Endothelial cell of umbilical vein (primary cell): ENCODE results near the gene CPSF3. TPM values are rescaled to one million over a fixed set of nuclear protein-coding genes. Genes with fewer than 3 reads are reported as not detected.

Experiments used
- BruUV-seq: library from RNA; stranded (reverse); fragments of 400-500 nt; replicated peaks from 2 replicates; lab custom pipeline; 2021; lab: Mats Ljungman, UMichigan
- CTCF ChIA-PET: fragments of 300-600, 350-600 bp; sonication (Branson Sonifier 250); formaldehyde crosslinking; loops from one replicate; lab custom pipeline; 2021; ENCODE audit warnings: antibody characterized with exemption, inconsistent platforms; lab: Charles Lee
- POLR2A ChIA-PET: fragments of 300-600, 350-600 bp; sonication (Branson Sonifier 250); formaldehyde crosslinking; loops from one replicate; lab custom pipeline; 2021; ENCODE audit warnings: antibody characterized with exemption, inconsistent platforms; lab: Charles Lee
- DNase-seq: peaks from one replicate; pipeline ENCODE4 v3.0.0-alpha.2; 2011; ENCODE audit warnings: low read depth, low spot score
- FAIRE-seq: peaks from 2 replicates; lab custom pipeline; 2011; peaks lifted over from hg19 to GRCh38; lab: Jason Lieb, UNC
- H2AFZ ChIP-seq: 2 replicates; pipeline ENCODE4 v1.6.0; 2012; ENCODE audit warnings: low read depth, low read length, control low read depth, inconsistent platforms
- H3K27ac ChIP-seq: 2 replicates; pipeline ENCODE4 v1.5.1; 2011; ENCODE audit warnings: low read depth, mild to moderate bottlenecking, control low read depth, low read length, moderate library complexity; ENCODE audit not compliant: insufficient read depth
- H3K27me3 ChIP-seq, 2 experiments: 2 replicates each; pipeline versions ENCODE4 v1.6.0 to v1.6.1; 2011; ENCODE audit warnings: low read length in 2 of 2, mixed read lengths in 1 of 2; ENCODE audit not compliant: control insufficient read depth in 2 of 2, insufficient read depth in 2 of 2
- H3K36me3 ChIP-seq, 2 experiments: 2 replicates in 1 of 2; 3 replicates in 1 of 2; pipeline ENCODE4 v1.5.1; 2011; ENCODE audit warnings: low read length in 2 of 2, mild to moderate bottlenecking in 1 of 2, moderate library complexity in 1 of 2; ENCODE audit not compliant: control insufficient read depth in 2 of 2, insufficient read depth in 2 of 2; ENCODE audit errors: extremely low read depth in 1 of 2
- H3K4me1 ChIP-seq: 3 replicates; pipeline ENCODE4 v1.5.1; 2011; ENCODE audit warnings: mild to moderate bottlenecking, low read length; ENCODE audit not compliant: control insufficient read depth, insufficient read depth; ENCODE audit errors: extremely low read depth
- H3K4me2 ChIP-seq: 2 replicates; pipeline ENCODE4 v1.6.1; 2011; ENCODE audit warnings: low read length, control low read depth, mixed read lengths; ENCODE audit not compliant: insufficient read depth
- H3K4me3 ChIP-seq, 3 experiments: fragments of 200-600 bp in 1 of 3; sonication (generic), shearing (Covaris generic) in 1 of 3; replicated peaks in 1 of 3; 2 replicates each; pipeline ENCODE4 v1.5.1; 2011 to 2016; ENCODE audit warnings: control low read depth in 3 of 3, low read length in 3 of 3, mild to moderate bottlenecking in 2 of 3, inconsistent platforms in 1 of 3, low read depth in 1 of 3, moderate library complexity in 1 of 3; ENCODE audit not compliant: insufficient read depth in 1 of 3
- H3K79me2 ChIP-seq: 2 replicates; pipeline ENCODE4 v1.6.0; 2012; ENCODE audit warnings: low read length, inconsistent platforms; ENCODE audit not compliant: control insufficient read depth, insufficient read depth
- H3K9ac ChIP-seq: replicated peaks from 2 replicates; pipeline ENCODE3; 2011; ENCODE audit warnings: low read length, control low read depth; ENCODE audit not compliant: insufficient read depth; ENCODE audit errors: extremely low read depth
- H3K9me1 ChIP-seq: replicated peaks from 3 replicates; pipeline ENCODE4 v1.6.0; 2011; ENCODE audit warnings: mild to moderate bottlenecking, low read length; ENCODE audit not compliant: control insufficient read depth, insufficient read depth; ENCODE audit errors: extremely low read depth
- H3K9me3 ChIP-seq: replicated peaks from 2 replicates; pipeline ENCODE4 v1.5.1; 2012; ENCODE audit warnings: low read length, inconsistent platforms; ENCODE audit not compliant: control insufficient read depth, insufficient read depth
- H4K20me1 ChIP-seq: replicated peaks from 2 replicates; pipeline ENCODE3; 2011; ENCODE audit warnings: mild to moderate bottlenecking, low read length; ENCODE audit not compliant: control insufficient read depth, insufficient read depth; ENCODE audit errors: extremely low read depth
- EZH2 ChIP-seq: IDR thresholded peaks from 2 replicates; pipeline ENCODE4 v1.6.1; 2012; ENCODE audit warnings: borderline replicate concordance, low read depth, mild to moderate bottlenecking, moderate library complexity, low read length, inconsistent platforms; ENCODE audit not compliant: severe bottlenecking
- FOS ChIP-seq: IDR thresholded peaks from 2 replicates; pipeline ENCODE4 v1.6.1; 2011; ENCODE audit warnings: mild to moderate bottlenecking, low read length, moderate library complexity, borderline replicate concordance; ENCODE audit not compliant: insufficient read depth
- GATA2 ChIP-seq: IDR thresholded peaks from 2 replicates; pipeline ENCODE4 v1.7.0; 2011; ENCODE audit warnings: low read depth, mild to moderate bottlenecking, moderate library complexity, mixed read lengths, low read length; ENCODE audit not compliant: insufficient read length, insufficient read depth
- JUN ChIP-seq: IDR thresholded peaks from 2 replicates; pipeline ENCODE4 v1.6.1; 2011; ENCODE audit warnings: borderline replicate concordance, low read depth; ENCODE audit not compliant: insufficient read length, insufficient read depth
- MYC ChIP-seq: IDR thresholded peaks from one replicate; pipeline ENCODE4 v1.6.1; 2011; ENCODE audit warnings: mild to moderate bottlenecking, low read depth, low read length
- POLR2A ChIP-seq: IDR thresholded peaks from 2 replicates; pipeline ENCODE4 v1.6.1; 2012; ENCODE audit warnings: low read depth, mild to moderate bottlenecking, control low read depth, low read length
- POLR2AphosphoS5 ChIP-seq: IDR thresholded peaks from 2 replicates; pipeline ENCODE4 v1.6.1; 2012; ENCODE audit warnings: low read depth, mild to moderate bottlenecking, control low read depth, low read length, moderate library complexity; ENCODE audit not compliant: insufficient read depth
- dilution Hi-C: fragments of 300-500 bp; cut with MboI; formaldehyde crosslinking; loops from one replicate; pipeline ENCODE4 v1.15.0; 2019; ENCODE audit warnings: low sequenced_read_pairs; ENCODE audit not compliant: extremely low pct_ligation_motif_present
- intact Hi-C: fragments of 100-400 bp; cut with micrococcal nuclease; formaldehyde crosslinking; loops from one replicate; pipeline ENCODE4 v1.10.0; 2022
- polyA plus RNA-seq, 4 experiments: library from polyadenylated mRNA; depleted of rRNA in 3 of 4; stranded (reverse) in 3 of 4; unstranded in 1 of 4; fragments of >200 nt; gene quantifications; 2 replicates each; pipeline versions ENCODE4 v1.2.1 to v1.2.3, GENCODE V29; 2011 to 2012; ENCODE audit warnings: missing spikeins in 1 of 4
- total RNA-seq: library from RNA; stranded (reverse); gene quantifications from 2 replicates; pipeline ENCODE4 v1.2.3, GENCODE V29; 2021
- TF ChIP-seq, protein P1 (sequence below), 2 donors: IDR thresholded peaks; 1 replicate in 1 of 2; 2 replicates in 1 of 2; pipeline ENCODE4 v1.5.1; 2011; ENCODE audit warnings: low read length in 2 of 2, mild to moderate bottlenecking in 2 of 2, moderate library complexity in 2 of 2, control low read depth in 1 of 2, inconsistent platforms in 1 of 2, low read depth in 1 of 2; ENCODE audit not compliant: insufficient read depth in 1 of 2; ENCODE audit errors: extremely low read depth in 1 of 2
- TF ChIP-seq, protein P2 (sequence below): IDR thresholded peaks from 2 replicates; pipeline ENCODE4 v1.6.1; 2011; ENCODE audit not compliant: insufficient read depth, insufficient read length

The CPSF3 gene
- total and polyA plus RNA-seq, 2 donors (not counting 3 experiments of a cell fraction or from before 2014, with no cell fraction given): 13.7 to 35.6 TPM

DNA sequence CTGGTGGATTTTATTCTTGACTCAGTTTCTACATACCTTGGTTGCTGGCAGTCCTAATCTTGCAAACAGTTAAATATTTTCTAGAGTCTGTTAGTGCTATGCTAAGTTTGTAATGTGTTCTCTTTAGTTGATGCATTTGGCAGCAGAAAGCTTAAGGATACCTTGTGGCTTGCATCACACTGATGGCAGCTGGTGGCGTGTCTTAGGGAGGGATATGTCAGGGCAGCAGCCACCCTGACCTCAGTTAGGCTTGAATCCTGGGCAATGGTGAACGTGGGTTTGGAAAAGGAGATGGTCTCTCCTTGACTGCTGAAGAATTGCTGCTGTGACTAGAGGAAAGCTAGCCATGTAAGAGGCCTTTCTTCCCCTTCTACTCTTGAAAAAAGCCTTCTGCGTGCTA lies 55.1 kb downstream of the CPSF3 start:
- peaks cover 17% of the 10 kb centered on the region for H3K79me2 ChIP-seq
- CTCF ChIA-PET: interaction anchor here (1.0 kb wide), 1 partner anchor 78 kb away, joined by 5 read pairs; no protein-coding TSS in a partner anchor
- intact Hi-C loops: no loop called here

GRCh38 chr2:9480157-9480556 lies 56.7 kb downstream of the CPSF3 start:
- intact Hi-C loops: no loop called here
- Histone ChIP-seq H3K4me1 (peaks cover 8% of the 10 kb centered on the region), H3K27ac (no peak overlapping the region), H3K4me3 (no peak overlapping the region), H2AFZ (no peak overlapping the region), H3K27me3 (no peaks in the 10 kb centered on the region), H3K4me2 (no peak overlapping the region), H4K20me1 (no peaks in the 10 kb centered on the region), H3K9me1 (no peaks in the 10 kb centered on the region), H3K36me3 (peaks cover 17 to 31% of the 10 kb centered on the region in 2 experiments), H3K9ac (no peak overlapping the region), H3K79me2 (peaks cover 15% of the 10 kb centered on the region), H3K9me3 (no peaks in the 10 kb centered on the region)
- POLR2A ChIA-PET: no interaction called here
- BruUV-seq: no TSS peak
- TF ChIP-seq MYC: no peak
- no peak for TF ChIP-seq FOS
- no peak for TF ChIP-seq POLR2AphosphoS5
- no peak for TF ChIP-seq POLR2A
- TF ChIP-seq JUN: no peak
- TF ChIP-seq GATA2: no peak
- TF ChIP-seq, protein P1, sequence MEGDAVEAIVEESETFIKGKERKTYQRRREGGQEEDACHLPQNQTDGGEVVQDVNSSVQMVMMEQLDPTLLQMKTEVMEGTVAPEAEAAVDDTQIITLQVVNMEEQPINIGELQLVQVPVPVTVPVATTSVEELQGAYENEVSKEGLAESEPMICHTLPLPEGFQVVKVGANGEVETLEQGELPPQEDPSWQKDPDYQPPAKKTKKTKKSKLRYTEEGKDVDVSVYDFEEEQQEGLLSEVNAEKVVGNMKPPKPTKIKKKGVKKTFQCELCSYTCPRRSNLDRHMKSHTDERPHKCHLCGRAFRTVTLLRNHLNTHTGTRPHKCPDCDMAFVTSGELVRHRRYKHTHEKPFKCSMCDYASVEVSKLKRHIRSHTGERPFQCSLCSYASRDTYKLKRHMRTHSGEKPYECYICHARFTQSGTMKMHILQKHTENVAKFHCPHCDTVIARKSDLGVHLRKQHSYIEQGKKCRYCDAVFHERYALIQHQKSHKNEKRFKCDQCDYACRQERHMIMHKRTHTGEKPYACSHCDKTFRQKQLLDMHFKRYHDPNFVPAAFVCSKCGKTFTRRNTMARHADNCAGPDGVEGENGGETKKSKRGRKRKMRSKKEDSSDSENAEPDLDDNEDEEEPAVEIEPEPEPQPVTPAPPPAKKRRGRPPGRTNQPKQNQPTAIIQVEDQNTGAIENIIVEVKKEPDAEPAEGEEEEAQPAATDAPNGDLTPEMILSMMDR (IDR thresholded peaks at IDR 0.05; ENCODE audit: extremely low read depth in 1 of 2, insufficient read depth in 1 of 2, low read depth in 1 of 2, low read length in 2 of 2): no peak
- no peak for TF ChIP-seq EZH2
- TF ChIP-seq, protein P2, sequence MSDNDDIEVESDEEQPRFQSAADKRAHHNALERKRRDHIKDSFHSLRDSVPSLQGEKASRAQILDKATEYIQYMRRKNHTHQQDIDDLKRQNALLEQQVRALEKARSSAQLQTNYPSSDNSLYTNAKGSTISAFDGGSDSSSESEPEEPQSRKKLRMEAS: no peak
- FAIRE-seq (no peak), DNase-seq (no peak)
- dilution Hi-C loops: no loop called here
- CTCF ChIA-PET: no interaction called here

More for the DNA sequence above, 55.1 kb downstream of the CPSF3 start:
- POLR2A ChIA-PET: no interaction called here
- no peaks in the 10 kb centered on the region for H3K9me3 ChIP-seq
- H3K9ac ChIP-seq: no peak overlapping the region
- no peak overlapping the region for H3K4me2 ChIP-seq
- no peaks in the 10 kb centered on the region for H4K20me1 ChIP-seq
- H3K27ac ChIP-seq: no peak overlapping the region
- H3K4me3 ChIP-seq: no peak overlapping the region
- no peaks in the 10 kb centered on the region for H3K27me3 ChIP-seq
- TF ChIP-seq, protein P2: no peak
- TF ChIP-seq POLR2A (no peak), GATA2 (no peak), FOS (no peak)
- TF ChIP-seq, protein P1 (IDR thresholded peaks at IDR 0.05; ENCODE audit: extremely low read depth in 1 of 2, insufficient read depth in 1 of 2, low read depth in 1 of 2, low read length in 2 of 2): no peak
- no peak overlapping the region for H2AFZ ChIP-seq
- H3K4me1 ChIP-seq: peaks cover 10% of the 10 kb centered on the region
- H3K9me1 ChIP-seq: no peaks in the 10 kb centered on the region
- dilution Hi-C loops: no loop called here
- H3K36me3 ChIP-seq: peaks cover 9 to 18% of the 10 kb centered on the region in 2 experiments
- DNase-seq (no peak), FAIRE-seq (no peak)
- BruUV-seq: no TSS peak
